NCI-H460 (cell line): ENCODE results near the gene ORMDL3. TPM values are rescaled to one million over a fixed set of nuclear protein-coding genes. Genes with fewer than 3 reads are reported as not detected.
"Not testable (repeated sequence)": the region's sequence is repeated elsewhere in the genome, so short reads cannot be mapped to it uniquely, and the experiment has no call there.

Experiments
- DNase-seq: peaks from one replicate; pipeline ENCODE4 v3.0.0-alpha.2; 2016; ENCODE audit warnings: low read depth; ENCODE audit errors: extremely low read depth
- total RNA-seq: library from RNA; depleted of rRNA; stranded (reverse); fragments of >200 nt; shearing (Covaris generic); gene quantifications from 2 replicates; pipeline ENCODE4 v1.2.3, GENCODE V29; 2014

Gene ORMDL3
- total RNA-seq, 1 experiment from 2014 or later: 14.9 TPM

DNA sequence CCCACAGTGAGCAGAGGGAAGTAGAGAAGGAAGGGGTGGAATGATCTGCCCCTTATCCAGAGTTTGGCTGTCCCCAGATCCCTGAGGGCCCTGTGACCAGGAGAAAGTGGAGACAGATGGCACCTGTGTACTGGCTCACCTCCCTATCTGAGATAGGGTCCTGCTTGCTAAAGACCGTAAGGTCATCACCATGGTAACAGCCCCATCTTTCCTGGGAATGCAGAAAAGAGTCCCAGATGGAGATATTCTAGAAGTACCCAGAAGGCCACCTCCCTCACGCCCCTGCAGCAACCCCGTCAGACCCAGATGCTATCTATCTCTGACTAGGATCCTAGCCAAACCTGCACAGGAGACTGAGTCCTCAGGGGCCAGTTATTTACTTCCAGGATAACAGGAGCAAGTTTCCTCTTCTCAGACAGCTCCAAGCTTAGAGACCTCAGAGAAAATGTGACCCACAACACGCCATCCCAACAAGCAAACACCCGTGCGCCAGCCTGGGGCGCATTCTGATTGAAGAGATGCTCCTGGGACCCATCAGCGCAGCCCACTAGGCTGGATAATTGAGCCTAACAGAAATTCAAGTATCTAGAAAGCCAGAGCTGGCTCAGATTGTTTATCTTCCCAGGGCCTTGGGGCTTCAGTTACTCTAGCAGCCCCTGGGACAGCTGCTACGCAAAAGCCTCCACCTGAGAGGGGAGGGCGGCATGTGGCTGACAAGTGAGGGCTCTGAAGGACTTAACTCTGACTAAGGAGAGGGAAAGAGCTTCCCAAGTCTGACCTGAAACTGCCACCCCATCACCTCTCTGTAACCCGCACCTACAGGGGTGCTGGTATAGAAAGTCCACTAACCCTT lies 1.9 kb downstream of the ORMDL3 start:
- DNase-seq: no peak

DNA sequence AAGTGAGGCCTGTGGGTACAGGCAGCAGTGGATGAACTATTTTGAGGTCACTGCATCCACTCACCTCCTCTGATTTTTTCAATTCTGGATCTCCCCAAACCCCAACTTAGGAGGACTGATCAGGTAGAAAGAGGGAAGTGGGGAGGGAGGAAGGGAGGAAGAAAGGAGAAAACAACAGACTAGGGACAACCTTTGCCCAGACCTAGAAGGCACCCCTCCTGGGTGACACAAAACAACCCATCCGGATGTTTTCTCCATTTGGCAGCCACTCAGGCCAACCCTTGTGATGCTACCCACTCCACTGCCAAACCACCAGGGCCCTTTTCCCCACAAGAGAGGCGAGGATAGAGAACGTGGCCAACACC lies 2.7 kb downstream of the ORMDL3 start:
- no peak for DNase-seq

DNA sequence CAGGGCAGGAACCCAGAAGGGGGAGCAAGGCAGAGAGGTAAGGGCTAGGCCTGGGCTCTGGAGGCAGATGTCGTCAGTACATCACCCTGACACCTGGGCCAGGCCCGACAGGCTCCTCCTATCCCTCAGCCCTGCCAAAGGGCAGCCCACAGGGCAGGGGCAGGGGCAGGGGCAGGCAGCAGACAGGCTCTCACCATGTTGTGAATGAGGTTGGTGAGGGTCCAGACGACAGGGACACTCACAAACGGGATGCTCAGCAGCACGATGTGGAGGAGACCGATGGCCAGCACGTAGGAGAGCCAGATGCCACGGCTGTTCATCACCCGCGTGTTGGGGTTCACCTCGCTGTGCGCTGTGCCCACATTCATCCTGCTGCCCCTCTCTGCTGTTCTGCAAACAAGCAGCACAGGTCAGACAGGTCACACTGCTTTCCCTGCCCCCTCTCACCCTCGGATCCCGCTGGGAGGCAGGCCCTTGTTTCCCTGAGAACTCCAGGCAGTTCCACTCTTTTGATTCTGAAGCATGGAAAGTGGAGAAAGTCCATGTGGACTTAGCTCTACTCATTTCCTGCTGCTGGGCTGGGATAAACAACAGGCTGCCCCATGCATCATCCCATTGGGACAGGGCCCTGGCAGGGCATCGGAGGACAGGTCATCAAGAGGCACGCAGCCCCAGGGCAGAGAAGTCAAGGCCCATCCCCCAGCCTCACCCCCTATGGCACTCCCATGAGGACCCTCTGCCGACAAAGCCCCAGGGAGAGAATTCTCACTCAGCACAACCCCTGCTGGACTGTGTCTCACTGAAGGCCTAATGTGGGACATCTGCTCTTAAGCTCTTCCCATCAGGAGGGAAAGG lies 3.3 kb downstream of the ORMDL3 start:
- DNase-seq: no peak

DNA sequence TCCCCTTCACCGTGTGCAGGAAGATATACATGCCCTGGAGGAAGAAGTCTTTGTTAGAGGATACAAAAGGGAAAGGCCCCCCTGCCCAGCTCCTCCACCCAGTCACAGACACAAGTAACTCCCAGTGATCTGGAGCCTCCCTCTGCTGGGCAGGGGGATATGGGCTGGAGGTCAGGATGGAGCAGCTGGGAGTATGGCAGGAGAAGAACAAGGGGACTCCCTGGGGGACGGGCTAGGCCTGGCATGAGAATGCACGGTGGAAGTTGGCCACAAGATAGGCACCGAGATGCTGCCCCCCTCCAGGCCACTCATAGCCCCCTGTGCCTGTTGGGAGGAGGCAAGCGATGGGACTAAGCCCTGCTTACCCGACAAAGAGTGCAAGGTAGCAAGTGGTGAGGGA lies 4.2 kb downstream of the ORMDL3 start:
- DNase-seq: no peak

DNA sequence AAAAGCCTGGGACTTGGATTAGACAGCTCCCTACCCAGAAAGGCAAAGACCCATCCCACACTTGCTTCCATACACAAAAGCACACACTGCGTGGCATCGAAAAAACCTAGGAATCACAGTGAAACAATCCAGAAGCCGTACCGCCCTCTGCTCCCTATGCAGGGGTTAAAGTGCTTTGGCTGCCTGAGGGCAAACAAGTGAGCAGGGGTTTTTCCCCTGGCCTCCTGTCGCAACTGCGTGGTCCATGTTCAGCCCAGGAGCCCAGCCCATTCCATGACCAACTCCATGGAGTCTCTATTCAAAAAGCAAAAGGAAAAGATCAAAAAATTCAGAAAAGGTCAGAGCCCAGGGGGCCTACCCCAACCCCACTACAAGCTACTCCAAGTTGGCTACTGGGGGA lies 5.4 kb downstream of the ORMDL3 start:
- DNase-seq: no peak

DNA sequence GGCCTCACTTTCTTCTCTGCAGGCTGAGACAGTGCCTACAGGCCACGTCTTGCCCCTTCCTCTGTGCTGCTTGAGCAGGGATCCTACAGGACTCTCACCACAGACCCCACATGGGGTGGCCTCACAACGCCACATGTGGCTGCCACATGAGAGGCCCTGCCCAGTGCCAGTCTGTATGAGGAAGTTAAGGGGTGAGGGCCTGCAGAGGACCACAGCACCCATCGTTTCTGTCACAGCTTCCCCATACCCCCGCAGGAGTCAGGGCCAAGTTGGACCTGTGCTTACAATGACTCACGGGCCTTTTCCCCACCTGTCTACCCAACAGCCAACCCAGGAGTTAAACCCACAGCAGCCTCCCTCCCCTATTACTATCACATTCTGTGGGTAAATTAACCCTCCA lies 6.1 kb downstream of the ORMDL3 start:
- no peak for DNase-seq

DNA sequence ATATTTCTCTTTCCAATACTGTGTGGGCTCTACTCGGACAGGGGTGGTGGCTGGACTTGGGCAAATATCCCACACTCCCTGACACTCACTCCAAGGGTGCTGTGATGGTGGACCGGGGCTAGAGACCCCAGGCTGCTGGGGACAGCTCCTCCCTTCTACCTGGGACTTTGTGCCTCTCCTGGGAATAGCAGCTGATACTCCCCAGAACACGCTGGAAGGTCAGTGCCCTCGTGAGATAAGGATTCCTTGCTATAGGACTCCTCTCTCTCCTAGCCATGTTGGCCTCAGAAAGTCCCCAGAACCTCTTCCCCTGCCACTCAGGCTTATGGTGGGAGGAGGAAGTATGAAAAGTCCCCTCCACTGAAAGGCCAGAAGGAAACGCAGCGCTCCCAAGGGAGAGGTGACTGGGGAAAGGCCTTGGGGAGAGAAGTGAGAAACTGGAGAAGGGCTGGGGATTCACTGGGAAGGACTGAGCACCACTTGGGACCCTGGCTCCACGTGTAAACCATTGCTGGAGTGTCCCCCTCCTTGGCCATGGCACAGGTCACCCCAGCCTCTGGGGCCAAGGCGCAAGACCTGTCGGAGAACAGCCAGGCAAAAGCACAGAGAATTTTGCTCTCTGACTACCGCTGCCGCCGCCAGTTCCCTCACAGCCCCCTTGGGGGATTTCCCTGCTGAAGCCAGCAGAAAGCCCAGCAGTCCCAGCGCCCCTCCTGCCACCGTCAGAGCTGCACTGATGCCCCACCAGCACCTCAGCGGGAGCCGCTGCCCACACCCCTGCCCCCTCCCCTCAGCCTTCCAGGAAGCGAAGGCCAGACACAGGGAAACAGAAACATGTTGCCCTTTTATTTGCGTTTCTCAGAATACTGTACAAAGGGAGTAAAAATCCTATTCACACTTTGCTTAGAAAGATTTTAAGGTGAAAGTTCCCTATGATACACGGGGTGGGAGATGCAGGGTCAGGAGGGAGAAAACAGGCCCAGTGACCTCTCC lies 6.9 kb downstream of the ORMDL3 start:
- no peak for DNase-seq

DNA sequence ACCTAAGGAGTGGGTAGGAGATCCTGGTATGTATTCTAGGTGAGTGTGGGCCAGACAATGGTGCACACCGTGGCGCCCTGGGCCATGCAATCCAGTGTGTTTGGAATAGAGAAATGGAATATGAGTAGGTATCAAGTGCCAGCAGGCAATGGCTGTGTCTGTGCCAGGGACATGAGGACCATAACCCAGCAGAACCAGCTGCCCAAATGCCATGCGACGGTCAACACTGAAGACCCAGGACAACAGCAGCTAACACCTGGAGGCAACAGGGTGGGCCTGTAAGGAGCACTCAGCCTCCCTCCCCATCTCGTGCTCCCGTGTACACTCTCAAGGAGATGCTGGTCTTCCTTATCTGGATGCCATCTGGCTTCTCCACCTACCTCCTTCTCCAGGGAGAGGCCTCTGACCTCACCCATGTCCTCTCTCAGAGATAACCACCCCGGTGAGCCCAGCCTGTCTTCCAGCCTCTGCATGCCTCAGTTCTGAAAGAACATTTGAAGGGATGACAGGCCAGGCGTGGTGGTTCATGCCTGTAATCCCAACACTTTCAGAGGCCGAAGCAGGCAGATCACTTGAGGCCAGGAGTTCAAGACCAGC lies 8.2 kb downstream of the ORMDL3 start:
- DNase-seq: no peak

DNA sequence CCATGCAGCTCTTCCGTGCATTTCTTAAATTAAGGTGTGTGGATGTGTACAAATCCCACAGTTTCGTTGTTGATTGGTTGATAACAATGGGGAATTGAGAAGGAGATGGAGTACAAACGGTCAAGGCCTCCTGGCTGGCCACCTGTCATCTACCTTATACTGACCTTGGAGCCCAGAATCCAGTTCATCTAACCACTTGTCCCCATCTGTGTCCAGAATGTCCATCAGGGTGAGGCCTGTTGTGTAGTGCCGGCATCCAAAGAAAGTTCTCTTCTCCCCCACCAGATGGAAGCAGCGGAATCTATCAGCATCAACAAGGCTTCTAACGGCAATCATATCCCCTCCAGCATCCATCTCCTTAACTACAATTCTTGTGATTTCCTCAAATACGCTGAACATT lies 10.5 kb downstream of the ORMDL3 start:
- no peak for DNase-seq

DNA sequence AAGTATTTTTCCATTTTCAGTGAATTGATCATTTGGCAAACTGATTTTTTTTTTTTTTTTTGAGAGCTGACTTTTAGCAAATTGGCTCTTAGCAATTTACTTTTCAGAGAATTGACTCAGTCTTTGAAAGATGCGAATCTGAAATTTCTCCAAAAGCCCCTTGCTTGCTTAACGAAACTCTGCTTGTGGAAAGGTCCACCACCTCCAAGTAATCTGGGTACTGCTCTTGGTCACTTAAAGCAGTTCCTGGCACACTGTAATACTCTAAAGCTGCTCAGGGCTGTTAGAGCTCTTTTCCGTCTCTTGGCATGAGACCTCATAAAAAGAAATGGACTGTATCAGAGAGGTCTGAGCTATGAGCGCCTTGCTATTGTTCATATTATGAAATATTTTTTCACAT lies 11.8 kb downstream of the ORMDL3 start:
- no peak for DNase-seq

DNA sequence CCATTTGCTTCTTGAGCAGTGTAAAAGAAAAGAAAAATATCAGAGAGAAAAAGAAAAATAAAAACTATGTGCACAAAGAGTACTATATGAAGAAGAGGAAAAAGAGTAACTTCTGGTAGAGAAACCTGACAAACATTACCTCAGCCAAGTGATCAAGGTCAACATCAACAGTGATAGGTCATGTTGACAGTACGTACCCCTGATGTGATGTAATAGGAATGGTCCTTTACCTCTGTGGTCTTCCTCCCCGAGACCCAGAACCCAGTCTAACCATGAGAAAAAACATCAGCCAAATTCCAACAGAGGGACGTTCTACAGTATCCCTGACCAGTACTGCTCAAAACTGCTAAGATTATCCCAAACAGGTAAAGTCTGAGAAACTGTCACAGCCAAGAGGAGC lies 13.4 kb downstream of the ORMDL3 start:
- DNase-seq: no peak

DNA sequence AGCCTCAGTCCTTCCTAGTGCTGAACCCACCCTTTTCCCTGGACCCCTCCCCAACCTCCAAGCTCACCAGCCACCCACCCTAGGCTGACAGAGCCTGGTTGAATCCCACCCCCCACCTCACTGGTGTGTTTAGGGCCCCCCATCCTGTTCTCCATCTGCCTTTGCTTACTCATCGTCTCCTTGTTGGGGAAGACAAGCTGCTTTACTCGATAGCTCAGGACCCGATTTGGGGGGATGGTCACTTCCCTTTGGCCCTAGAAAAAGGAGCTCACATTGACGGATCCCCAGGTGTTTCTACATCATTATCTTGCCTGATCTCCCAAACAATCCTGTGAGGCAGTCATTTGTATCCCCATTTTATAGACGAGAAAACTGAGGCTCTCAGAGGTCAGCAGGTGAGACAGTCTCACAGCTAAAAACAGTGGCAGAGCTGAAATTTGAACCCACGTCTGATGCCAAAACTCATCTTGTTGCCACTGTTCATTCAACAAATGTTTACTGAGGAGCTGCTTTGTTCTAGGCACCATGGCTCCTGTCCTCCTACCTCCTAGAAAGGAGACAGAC lies 18.5 kb downstream of the ORMDL3 start:
- DNase-seq: no peak

DNA sequence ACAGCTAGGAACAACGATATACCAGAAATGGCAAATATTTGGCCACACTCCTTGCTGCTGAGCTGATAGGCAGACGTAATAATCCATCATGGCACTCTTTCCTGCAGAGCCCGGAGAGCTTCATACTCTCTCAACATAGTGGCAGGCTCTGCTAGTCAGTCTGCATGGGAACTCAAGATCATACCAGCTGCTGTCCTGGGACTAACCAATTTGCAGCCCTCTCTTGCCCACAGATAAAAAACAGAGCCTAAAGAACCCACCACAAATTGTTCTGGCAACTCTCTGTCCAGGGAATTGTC lies 22.5 kb downstream of the ORMDL3 start:
- no peak for DNase-seq

DNA sequence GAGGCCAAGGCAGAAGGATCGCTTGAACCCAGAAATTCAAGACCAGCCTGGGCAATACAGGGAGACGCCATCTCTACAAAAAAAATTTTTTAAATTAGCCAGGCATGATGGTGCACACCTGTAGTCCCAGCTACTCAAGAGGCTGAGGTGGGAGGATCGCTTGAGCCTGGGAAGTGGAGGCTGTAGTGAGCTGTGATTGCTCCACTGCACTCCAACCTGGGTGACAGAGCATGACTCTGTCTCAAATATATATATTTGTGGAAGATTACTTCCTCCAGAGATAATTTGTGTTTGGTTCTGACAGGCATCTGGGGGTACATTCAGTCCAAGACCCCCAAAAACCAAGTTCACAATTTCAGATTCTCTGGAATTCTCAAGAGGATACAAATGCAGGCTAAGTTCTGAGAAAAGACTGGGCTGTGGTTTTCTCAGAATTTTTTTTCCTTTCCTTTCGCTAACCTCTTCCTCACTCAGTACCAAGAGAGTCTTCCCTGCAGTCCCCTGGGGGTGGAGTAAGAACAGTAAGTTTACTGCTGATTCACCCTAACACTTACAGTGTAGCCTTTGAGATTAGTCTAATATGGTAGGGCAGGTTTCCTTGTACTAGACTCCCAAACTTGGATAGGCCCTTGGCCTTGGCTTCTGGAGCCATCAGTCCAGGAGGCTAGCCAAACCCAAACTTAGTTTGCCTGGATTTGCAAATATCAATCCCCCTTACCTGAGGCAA lies 24.1 kb downstream of the ORMDL3 start:
- no peak for DNase-seq

DNA sequence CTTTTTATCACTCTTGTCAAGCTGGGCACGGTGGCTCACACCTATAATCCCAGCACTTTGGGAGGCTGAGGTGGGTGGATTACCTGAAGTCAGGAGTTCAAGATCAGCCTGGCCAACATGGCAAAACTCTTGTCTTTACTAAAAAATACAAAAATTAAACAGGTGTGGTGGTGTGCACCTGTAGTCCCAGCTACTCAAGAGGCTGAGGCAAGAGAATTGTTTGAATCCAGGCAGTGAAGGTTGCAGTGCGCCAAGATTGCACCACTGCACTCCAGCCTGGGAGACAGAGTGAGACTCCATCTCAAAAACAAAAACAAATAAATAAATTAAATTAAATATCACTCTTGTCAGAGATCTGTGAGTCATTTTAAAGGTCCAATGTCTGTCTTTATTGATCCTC lies 25.4 kb downstream of the ORMDL3 start:
- not testable (repeated sequence) for DNase-seq

DNA sequence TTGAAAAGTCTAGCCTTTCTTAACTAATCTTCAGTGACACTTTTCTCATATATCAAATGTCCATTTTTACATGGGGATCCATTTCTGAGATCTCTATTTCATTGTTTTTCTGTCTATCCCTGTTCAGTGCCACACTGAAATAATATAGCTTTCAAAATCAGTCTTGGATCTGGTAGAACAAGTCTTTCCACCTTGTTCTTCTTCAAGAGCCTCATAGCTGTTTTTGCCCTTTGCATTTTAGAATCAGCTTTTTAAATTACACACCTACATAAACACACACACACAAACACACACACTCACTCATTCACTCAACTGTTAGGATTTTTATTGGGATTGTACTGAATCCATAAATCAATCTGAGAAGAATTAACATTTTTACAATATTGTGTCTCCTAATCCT lies 28.2 kb downstream of the ORMDL3 start:
- DNase-seq: no peak

DNA sequence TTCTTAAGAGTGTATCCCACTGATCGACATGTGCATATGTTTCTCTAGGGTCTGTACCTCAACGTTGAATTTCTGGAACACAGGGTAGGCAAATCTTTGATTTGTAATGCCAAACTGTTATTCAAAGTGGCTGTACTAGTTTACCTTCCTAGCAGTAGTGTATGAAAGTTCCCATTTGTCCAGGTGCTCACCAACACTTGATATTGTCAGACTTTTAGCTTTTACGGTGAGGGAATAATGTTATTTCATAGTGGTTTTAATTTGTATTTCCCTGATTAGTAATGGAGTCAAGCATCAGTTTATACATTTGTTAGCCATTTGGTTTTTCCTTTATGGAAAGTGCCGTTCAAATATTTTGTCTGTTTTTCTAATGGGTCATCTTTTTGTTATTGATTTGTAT lies 29.3 kb downstream of the ORMDL3 start:
- no peak for DNase-seq

DNA sequence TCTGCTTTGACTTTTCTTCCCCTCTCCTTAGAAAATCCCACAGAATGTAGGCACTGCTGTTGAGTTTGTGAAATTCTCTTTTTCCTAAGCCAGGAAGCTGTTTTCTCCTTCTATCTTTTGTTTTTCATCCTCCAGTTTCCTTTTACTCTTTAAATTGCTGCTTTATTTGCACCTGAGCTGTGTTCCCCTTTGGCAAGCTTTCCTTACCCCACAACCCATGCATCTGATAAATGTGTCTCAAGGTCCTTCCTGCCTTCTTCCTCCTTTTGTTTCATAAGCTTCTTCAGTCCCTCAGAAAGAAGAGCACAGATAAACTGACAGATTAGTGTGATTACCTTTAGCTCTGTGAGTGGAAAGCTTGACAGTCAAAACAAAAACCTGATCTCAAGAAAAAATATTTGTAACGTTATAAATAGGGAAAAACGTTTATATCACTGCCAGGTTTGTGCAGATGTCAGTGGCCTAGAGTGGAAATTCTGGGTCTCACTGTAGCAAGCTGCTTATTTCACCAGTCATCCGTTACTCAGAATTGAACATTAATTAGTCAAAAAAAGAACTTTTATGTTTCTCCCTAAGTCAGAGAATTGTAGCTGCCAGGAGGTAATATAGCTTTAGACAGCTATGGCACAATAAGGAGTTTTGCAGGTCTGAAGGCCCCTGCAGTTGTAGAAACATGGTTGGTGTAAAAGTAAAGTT lies 32.6 kb downstream of the ORMDL3 start:
- no peak for DNase-seq

DNA sequence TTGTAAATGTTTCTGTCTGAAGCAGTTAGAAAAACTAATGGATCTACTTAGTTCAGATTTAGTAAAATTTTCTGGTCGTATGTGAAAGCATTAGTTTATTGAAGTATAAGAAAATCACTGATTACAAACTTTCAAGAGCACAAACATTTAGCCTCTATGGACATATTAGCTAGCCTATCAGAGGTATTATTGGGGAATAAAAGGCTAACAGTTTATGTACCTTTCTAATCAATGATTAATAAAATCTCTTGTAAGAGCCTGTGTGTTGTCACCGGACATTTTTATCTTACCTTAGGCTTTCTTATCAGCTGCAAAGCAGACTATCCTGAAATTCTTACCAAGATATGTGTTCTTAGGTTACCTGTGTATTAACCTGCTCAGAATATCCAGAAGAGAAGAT lies 38.2 kb downstream of the ORMDL3 start:
- DNase-seq: no peak
